AG09309 (cell line): ENCODE results near the gene NFIB.

Source experiments
- DNase-seq: peaks from one replicate; pipeline ENCODE4 v3.0.0-alpha.2; 2010; ENCODE audit warnings: low read depth
- H3K4me3 ChIP-seq: 2 replicates; pipeline ENCODE4 v1.5.1; 2011; ENCODE audit warnings: mild to moderate bottlenecking, low read depth, low read length, moderate library complexity; ENCODE audit not compliant: control insufficient read depth
- TF ChIP-seq, protein P1 (sequence below): IDR thresholded peaks from 2 replicates; pipeline ENCODE4 v1.5.1; 2011; ENCODE audit warnings: mild to moderate bottlenecking, low read depth, low read length, inconsistent platforms; ENCODE audit not compliant: insufficient read depth, control insufficient read depth; ENCODE audit errors: missing control alignments

NFIB gene

DNA sequence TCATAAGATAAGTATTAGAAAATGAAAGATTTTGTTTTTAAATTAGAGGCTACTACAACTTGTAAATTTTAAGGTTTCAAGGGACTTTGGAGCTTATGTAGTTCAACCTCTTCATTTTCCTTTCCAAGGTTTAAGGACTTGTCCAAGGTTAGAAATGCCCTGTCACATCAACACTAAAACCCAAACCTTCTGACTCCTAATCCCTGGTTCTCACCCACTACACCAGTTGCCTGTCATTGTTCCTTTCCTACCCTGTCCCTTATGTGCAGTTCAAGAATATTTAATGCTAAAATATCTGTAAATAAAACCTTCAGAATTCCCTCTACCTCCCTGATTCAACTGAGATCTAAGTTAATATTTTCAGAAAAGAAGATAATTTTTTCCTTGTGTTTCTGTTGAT is 206.4 kb downstream of the NFIB start:
- no peak for DNase-seq
- H3K4me3 ChIP-seq, result no peak overlapping the region
- TF ChIP-seq, protein P1, sequence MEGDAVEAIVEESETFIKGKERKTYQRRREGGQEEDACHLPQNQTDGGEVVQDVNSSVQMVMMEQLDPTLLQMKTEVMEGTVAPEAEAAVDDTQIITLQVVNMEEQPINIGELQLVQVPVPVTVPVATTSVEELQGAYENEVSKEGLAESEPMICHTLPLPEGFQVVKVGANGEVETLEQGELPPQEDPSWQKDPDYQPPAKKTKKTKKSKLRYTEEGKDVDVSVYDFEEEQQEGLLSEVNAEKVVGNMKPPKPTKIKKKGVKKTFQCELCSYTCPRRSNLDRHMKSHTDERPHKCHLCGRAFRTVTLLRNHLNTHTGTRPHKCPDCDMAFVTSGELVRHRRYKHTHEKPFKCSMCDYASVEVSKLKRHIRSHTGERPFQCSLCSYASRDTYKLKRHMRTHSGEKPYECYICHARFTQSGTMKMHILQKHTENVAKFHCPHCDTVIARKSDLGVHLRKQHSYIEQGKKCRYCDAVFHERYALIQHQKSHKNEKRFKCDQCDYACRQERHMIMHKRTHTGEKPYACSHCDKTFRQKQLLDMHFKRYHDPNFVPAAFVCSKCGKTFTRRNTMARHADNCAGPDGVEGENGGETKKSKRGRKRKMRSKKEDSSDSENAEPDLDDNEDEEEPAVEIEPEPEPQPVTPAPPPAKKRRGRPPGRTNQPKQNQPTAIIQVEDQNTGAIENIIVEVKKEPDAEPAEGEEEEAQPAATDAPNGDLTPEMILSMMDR, result no peak

DNA sequence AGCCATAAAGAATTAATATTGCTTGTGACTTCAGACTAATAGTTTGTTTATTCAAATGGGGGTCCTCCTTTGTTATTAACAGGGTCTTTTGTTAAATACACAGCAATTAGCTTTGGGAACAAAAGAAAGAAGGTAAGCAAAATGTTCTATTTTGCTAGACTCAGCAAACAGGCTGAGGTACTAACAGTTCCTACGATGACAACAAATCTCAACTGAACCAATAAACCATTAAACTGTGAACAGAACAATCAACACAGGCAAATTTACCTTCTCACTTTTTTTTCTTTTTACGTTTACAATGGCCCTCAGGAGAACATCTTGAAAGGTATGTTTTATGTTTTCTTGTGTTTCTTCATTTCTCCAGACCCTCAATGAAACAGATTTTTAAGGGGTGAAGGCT is 207.2 kb downstream of the NFIB start:
- H3K4me3 ChIP-seq, result no peak overlapping the region
- no peak for DNase-seq
- TF ChIP-seq, protein P1, result no peak

DNA sequence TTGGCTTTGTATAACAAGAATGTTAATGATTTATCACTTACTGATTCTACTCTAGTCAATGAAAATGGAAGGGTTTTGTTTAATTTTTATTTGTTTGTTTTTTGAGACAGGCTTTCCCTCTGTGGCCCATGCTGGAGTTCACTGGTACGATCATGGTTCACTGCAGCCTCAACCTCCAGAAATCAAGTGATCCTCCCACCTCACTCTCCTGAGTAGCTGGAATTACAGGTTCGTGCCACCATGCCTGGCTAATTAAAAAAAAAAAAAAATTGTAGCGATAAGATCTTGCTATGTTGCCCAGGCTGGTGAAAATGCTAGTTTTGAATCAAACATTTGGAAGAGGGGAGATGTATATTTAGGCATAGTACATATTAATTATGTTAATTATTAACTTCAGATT is 209.4 kb downstream of the NFIB start:
- TF ChIP-seq, protein P1, result no peak
- DNase-seq, result no peak
- no peak overlapping the region for H3K4me3 ChIP-seq

DNA sequence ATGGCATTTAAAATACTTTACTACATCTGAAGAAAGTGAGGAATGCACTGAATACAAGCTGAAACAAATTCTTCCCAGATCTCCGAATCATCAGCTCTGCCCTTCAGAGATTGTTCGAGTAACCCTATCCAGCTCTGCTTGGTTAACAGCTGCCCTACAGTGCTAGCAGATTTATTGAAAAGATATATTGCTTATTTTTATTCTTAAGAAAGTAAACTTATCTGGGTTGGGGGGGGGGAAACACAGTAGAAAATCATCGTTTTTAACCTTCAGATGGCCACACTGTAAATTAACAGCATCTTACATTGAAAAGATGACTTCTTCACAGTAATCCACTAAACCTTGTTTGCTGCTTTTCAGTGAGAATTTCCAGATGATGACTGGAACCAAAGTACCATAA is 210.8 kb downstream of the NFIB start:
- TF ChIP-seq, protein P1, result no peak

DNA sequence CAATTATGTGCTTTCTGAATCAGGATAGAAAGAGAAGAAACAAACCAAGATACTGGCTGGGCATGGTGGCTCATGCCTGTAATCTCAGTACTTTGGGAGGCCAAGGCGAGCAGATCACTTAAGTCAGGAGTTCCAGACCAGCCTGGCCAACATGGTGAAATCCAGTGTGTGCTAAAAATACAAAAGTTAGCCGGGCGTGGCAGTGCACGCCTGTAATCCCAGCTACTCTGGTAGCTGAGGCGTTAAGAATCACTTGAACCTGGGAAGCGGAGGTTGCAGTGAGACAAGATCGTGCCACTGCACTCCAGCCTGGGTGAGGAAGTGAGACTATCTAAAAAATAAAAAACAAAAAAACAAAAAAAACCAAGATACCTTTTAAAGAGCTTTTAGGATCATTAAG is 214.2 kb downstream of the NFIB start:
- H3K4me3 ChIP-seq, result no peak overlapping the region
- no peak for DNase-seq
- TF ChIP-seq, protein P1, result no peak

More for the DNA sequence above, 210.8 kb downstream of the NFIB start:
- H3K4me3 ChIP-seq, result no peak overlapping the region
- no peak for DNase-seq

DNA sequence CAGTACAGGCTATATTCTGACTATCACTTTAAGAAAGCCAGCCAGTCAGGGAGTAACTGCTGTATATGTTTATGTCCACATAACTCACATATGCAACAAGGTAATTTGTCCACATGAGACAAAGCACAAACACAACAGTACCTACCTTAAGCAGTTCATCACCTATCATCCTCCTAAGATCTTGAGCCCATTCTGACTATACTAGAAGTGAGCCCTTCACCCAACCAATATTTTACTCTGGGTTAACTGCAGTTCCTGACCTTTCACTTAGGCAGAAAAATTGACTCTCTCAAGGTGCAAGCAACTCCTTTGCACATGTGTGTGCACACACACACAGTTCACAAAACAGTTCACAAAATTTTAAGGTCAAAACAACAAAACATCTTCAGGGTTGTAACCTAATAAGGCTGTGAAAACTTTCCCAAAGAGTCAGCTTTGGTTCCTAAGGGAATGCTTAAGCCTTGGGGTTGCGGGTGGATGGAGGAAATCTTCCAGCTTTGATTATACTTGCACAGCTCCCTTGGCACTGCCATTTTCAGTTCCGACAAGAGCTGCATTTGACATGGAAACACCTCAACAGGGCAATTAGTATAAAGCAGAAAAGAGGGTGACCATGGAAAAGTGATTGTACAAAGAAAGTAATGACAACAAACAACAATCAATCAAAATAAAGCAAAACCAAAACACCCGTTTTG is 215.3 kb downstream of the NFIB start:
- H3K4me3 ChIP-seq, result no peak overlapping the region
- no peak for DNase-seq
- TF ChIP-seq, protein P1, result no peak

DNA sequence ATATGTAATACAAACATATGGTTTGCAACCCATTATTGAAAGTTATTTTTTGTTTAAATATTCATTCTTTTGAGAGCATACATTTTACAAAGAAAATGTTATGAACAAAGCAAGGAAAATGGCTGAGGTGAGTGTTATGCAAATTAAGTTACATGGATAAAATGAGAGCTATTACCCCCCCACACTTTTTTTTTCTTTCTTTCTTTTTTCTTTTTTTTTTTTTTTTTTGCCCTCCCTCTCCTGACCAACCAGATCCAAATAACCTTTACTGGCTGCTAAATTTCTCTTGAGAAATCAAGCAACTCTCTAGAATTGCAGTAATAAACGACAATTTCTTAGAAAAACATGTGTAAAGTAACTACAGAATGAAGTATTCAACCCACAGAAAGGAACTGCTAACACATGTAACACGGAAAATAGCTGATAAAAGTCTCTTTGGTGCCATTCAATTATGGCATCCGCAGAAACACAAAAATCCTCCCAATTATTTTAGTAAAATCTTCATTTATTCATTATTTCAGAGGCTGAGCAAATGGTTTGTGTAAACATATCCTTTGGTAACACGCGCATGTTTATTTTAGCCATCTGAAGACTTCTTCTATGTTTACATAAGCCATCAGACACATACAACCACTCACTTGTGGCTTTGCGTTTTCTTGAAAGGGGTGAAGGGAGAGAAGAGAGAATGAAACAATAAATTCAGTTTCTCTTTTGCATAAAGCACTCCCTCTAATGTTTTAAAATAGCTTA is 216.1 kb downstream of the NFIB start:
- TF ChIP-seq, protein P1, result no peak
- DNase-seq, result no peak
- H3K4me3 ChIP-seq, result no peak overlapping the region
